ENCODE data around the gene YY1.

DNA sequence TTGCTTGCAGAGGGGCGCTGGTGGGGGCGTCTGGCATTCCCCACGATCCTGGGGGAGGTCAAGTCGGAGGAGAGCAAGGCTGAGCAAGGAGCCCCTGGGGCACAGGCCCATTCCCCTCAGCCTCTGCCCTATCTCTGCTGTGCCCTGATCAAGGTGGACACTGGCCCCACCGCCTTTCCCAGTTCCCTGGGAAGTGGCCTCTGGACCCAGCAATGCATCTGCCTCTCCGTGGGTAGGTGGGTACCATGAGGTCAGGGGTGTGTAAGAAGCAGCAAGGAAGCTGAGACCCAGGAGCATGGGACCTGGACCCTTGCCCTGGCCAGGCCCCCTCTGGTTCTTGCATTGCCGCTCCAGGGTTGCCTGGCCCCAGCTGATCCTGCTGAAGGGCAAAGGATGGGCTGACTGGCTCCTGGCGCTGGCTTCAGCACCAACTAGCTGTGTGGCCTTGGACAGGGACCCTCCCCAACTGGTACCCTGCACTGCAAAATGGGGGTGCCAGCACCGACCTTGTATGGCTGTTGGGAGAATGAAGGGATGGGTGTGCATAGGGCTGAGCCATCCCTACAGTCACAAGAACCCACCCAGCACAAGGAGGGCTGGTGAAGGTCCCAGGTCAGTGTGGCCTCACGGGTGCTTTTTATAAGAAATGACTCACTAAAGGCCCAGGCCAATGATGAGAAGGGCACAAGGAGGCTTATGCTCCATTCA is 47.7 kb downstream of the YY1 start:
- TF ChIP-seq, protein P1, sequence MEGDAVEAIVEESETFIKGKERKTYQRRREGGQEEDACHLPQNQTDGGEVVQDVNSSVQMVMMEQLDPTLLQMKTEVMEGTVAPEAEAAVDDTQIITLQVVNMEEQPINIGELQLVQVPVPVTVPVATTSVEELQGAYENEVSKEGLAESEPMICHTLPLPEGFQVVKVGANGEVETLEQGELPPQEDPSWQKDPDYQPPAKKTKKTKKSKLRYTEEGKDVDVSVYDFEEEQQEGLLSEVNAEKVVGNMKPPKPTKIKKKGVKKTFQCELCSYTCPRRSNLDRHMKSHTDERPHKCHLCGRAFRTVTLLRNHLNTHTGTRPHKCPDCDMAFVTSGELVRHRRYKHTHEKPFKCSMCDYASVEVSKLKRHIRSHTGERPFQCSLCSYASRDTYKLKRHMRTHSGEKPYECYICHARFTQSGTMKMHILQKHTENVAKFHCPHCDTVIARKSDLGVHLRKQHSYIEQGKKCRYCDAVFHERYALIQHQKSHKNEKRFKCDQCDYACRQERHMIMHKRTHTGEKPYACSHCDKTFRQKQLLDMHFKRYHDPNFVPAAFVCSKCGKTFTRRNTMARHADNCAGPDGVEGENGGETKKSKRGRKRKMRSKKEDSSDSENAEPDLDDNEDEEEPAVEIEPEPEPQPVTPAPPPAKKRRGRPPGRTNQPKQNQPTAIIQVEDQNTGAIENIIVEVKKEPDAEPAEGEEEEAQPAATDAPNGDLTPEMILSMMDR (IDR thresholded peaks at IDR 0.05), result no peak
- TF ChIP-seq POLR2A (IDR thresholded peaks at IDR 0.05), result no peak
- TF ChIP-seq EP300 (IDR thresholded peaks at IDR 0.05), result no peak
